ENCODE data around the gene TRAPPC2L. TPM values are rescaled to one million over a fixed set of nuclear protein-coding genes. Genes with fewer than 3 reads are reported as not detected.

TRAPPC2L gene
- total and polyA plus RNA-seq, 7 donors, result 30.7 to 56.5 (median 42.1) TPM

GRCh38 chr16:88824256-88825077 is 32.5 kb upstream of the TRAPPC2L start:
- Histone ChIP-seq H3K27me3 (no peaks in the 10 kb centered on the region), H3K36me3 (peaks cover 6 to 75% (median 14%) of the 10 kb centered on the region in 4 donors), H3K9me3 (no peaks in the 10 kb centered on the region), H3K27ac (no peak overlapping the region), H3K4me3 (no peak overlapping the region), H3K4me1 (no peaks in the 10 kb centered on the region)
- DNase-seq, result no peak
- 87 to 89% methylated on average over 33 of the region's 33 CpGs for WGBS, 2 donors
- intact Hi-C loops (cut with DNase I), result no loop called here
- TF ChIP-seq EP300 (IDR thresholded peaks at IDR 0.05) (no peak), POLR2AphosphoS5 (IDR thresholded peaks at IDR 0.05) (no peak)

- Histone ChIP-seq H3K9me3 (no peaks in the 10 kb centered on the region), H3K4me3 (no peak overlapping the region), H3K27ac (no peak overlapping the region), H3K4me1 (no peaks in the 10 kb centered on the region), H3K36me3 (peaks cover 6 to 78% (median 14%) of the 10 kb centered on the region in 4 donors), H3K27me3 (no peaks in the 10 kb centered on the region)
- WGBS, 2 donors, result 89 to 97% methylated on average over 12 of the region's 12 CpGs
- DNase-seq, result no peak
- intact Hi-C loops (cut with DNase I), result no loop called here
- TF ChIP-seq CTCF (IDR thresholded peaks at IDR 0.05) (no peak), POLR2A (IDR thresholded peaks at IDR 0.05) (no peak), EP300 (IDR thresholded peaks at IDR 0.05) (no peak), POLR2AphosphoS5 (IDR thresholded peaks at IDR 0.05) (no peak)
Observed at GRCh38 chr16:88825146-88825545, 31.8 kb upstream of the TRAPPC2L start.

- WGBS, 2 donors, result 56 to 85% methylated on average over 26 of the region's 26 CpGs
Observed at GRCh38 chr16:88826070-88826840, 30.7 kb upstream of the TRAPPC2L start.

GRCh38 chr16:88827727-88828126 is 29.2 kb upstream of the TRAPPC2L start:
- WGBS, 2 donors, result 95% methylated on average over 21 of the region's 21 CpGs
- peaks cover 0 to 56% (median 7%) of the 10 kb centered on the region in 4 donors for H3K36me3 ChIP-seq
- TF ChIP-seq EP300 (IDR thresholded peaks at IDR 0.05) (no peak), POLR2A (IDR thresholded peaks at IDR 0.05) (no peak), POLR2AphosphoS5 (IDR thresholded peaks at IDR 0.05) (no peak), CTCF (IDR thresholded peaks at IDR 0.05) (no peak)
- intact Hi-C loops (cut with DNase I), result no loop called here
- no peak overlapping the region for H3K27ac ChIP-seq
- H3K4me1 ChIP-seq, result no peaks in the 10 kb centered on the region
- H3K27me3 ChIP-seq, result no peaks in the 10 kb centered on the region
- DNase-seq, result no peak
- H3K9me3 ChIP-seq, result no peaks in the 10 kb centered on the region
- no peak overlapping the region for H3K4me3 ChIP-seq

More at GRCh38 chr16:88826070-88826840, 30.7 kb upstream of the TRAPPC2L start:
- DNase-seq, result no peak
- peaks cover 6 to 71% (median 14%) of the 10 kb centered on the region in 4 donors for H3K36me3 ChIP-seq
- no peak overlapping the region for H3K27ac ChIP-seq
- no peak overlapping the region for H3K4me3 ChIP-seq
- H3K4me1 ChIP-seq, result no peaks in the 10 kb centered on the region
- H3K27me3 ChIP-seq, result no peaks in the 10 kb centered on the region
- TF ChIP-seq POLR2A (IDR thresholded peaks at IDR 0.05) (no peak), POLR2AphosphoS5 (IDR thresholded peaks at IDR 0.05) (no peak), CTCF (IDR thresholded peaks at IDR 0.05) (no peak), EP300 (IDR thresholded peaks at IDR 0.05) (no peak)
- intact Hi-C loops (cut with DNase I), result no loop called here
- no peaks in the 10 kb centered on the region for H3K9me3 ChIP-seq

- DNase-seq, result no peak
- intact Hi-C loops (cut with DNase I), result no loop called here
- Histone ChIP-seq H3K36me3 (peaks cover 0 to 51% (median 7%) of the 10 kb centered on the region in 4 donors), H3K4me1 (no peaks in the 10 kb centered on the region), H3K9me3 (no peaks in the 10 kb centered on the region), H3K4me3 (no peak overlapping the region), H3K27me3 (no peaks in the 10 kb centered on the region), H3K27ac (no peak overlapping the region)
- TF ChIP-seq EP300 (IDR thresholded peaks at IDR 0.05) (no peak), POLR2A (IDR thresholded peaks at IDR 0.05) (no peak), CTCF (IDR thresholded peaks at IDR 0.05) (no peak), POLR2AphosphoS5 (IDR thresholded peaks at IDR 0.05) (no peak)
- WGBS, 2 donors, result 90 to 93% methylated on average over 24 of the region's 24 CpGs
Observed at GRCh38 chr16:88828711-88829110, 28.2 kb upstream of the TRAPPC2L start.
